T-cell (primary cell): Measurements from ENCODE around the gene PXDN. TPM values are rescaled to one million over a fixed set of nuclear protein-coding genes. Genes with fewer than 3 reads are reported as not detected.

ENCODE experiments used
- ATAC-seq, 4 experiments: fragments of 200-7000 bp in 3 of 4; fragments of 150-1000 bp in 1 of 4; cut with Tn5 transposase; replicated peaks in 1 of 4; 1 replicate in 3 of 4; 2 replicates in 1 of 4; pipeline ENCODE4 v1.10.0; 2021; ENCODE audit warnings: moderate library complexity in 3 of 4, mild to moderate bottlenecking in 2 of 4, moderate number of reproducible peaks in 1 of 4
- CTCF ChIA-PET, 2 donors: fragments of 300-600 bp; sonication (Branson Sonifier 250); formaldehyde crosslinking; loops; one replicate each; lab custom pipeline; 2022; ENCODE audit warnings: antibody characterized with exemption in 2 of 2; lab: Charles Lee
- POLR2A ChIA-PET, 2 donors: fragments of 300-600 bp; sonication (Branson Sonifier 250); formaldehyde crosslinking; loops; one replicate each; lab custom pipeline; 2022; ENCODE audit warnings: antibody characterized with exemption in 2 of 2; lab: Charles Lee
- DNase-seq, 35 experiments: peaks; one replicate each; pipeline versions ENCODE4 v3.0.0 to v3.0.0-alpha.2; 2013 to 2023
- H3K27ac ChIP-seq: one replicate; pipeline ENCODE4 v1.5.1; 2013; ENCODE audit warnings: low read length
- H3K27me3 ChIP-seq, 2 experiments: replicated peaks in 1 of 2; 1 replicate in 1 of 2; 2 replicates in 1 of 2; pipeline versions ENCODE4 v1.6.1 to v1.7.0; 2013; ENCODE audit warnings: low read length in 1 of 2, mixed read lengths in 1 of 2; ENCODE audit not compliant: control insufficient read depth in 2 of 2, insufficient read depth in 2 of 2; ENCODE audit errors: extremely low read depth in 1 of 2
- H3K36me3 ChIP-seq, 2 donors: 1 replicate in 1 of 2; 2 replicates in 1 of 2; pipeline versions ENCODE4 v1.6.1 to v1.7.0; 2013; ENCODE audit warnings: low read length in 1 of 2; ENCODE audit not compliant: control insufficient read depth in 2 of 2, insufficient read depth in 1 of 2; ENCODE audit errors: extremely low read depth in 1 of 2
- H3K4me1 ChIP-seq, 2 experiments: 1 replicate in 1 of 2; 2 replicates in 1 of 2; pipeline versions ENCODE4 v1.6.1 to v1.7.0; 2013; ENCODE audit warnings: low read length in 2 of 2, mixed read lengths in 1 of 2; ENCODE audit not compliant: insufficient read depth in 2 of 2, control insufficient read depth in 1 of 2; ENCODE audit errors: extremely low read depth in 1 of 2
- H3K4me3 ChIP-seq, 2 donors: 1 replicate in 1 of 2; 2 replicates in 1 of 2; pipeline versions ENCODE4 v1.5.1 to v1.7.0; 2013; ENCODE audit warnings: mild to moderate bottlenecking in 2 of 2, low read length in 1 of 2, moderate library complexity in 1 of 2; ENCODE audit not compliant: control insufficient read depth in 1 of 2; ENCODE audit errors: extremely low read depth in 1 of 2
- H3K9me3 ChIP-seq: 2 replicates; pipeline ENCODE4 v1.7.0; 2013
- H3K27ac Mint-ChIP-seq, 2 donors: one replicate each; pipeline ENCODE4 v1.8.0; 2020 to 2021; ENCODE audit warnings: mild to moderate bottlenecking in 2 of 2, mixed read lengths in 2 of 2
- H3K27me3 Mint-ChIP-seq, 2 donors: one replicate each; pipeline ENCODE4 v1.8.0; 2021 to 2022; ENCODE audit warnings: mixed read lengths in 2 of 2
- H3K36me3 Mint-ChIP-seq: one replicate; pipeline ENCODE4 v1.8.0; 2021; ENCODE audit warnings: mixed read lengths
- H3K4me1 Mint-ChIP-seq, 3 donors: one replicate each; pipeline ENCODE4 v1.8.0; 2020 to 2022; ENCODE audit warnings: mixed read lengths in 3 of 3, mild to moderate bottlenecking in 1 of 3
- H3K4me3 Mint-ChIP-seq, 3 donors: one replicate each; pipeline ENCODE4 v1.8.0; 2020 to 2022; ENCODE audit warnings: mild to moderate bottlenecking in 3 of 3, mixed read lengths in 3 of 3, moderate library complexity in 3 of 3
- H3K9me3 Mint-ChIP-seq, 3 donors: one replicate each; pipeline ENCODE4 v1.8.0; 2020 to 2022; ENCODE audit warnings: mixed read lengths in 3 of 3
- WGBS: methylation state at CpG from one replicate; pipeline ENCODE4 v1.1.5; 2013; ENCODE audit warnings: missing lambda C conversion rate; ENCODE audit not compliant: insufficient coverage; 5-methylcytosine and 5-hydroxymethylcytosine counted together
- total RNA-seq, 35 experiments: library from RNA in 6 of 35; stranded (reverse) in 6 of 35; fragments of 120-200 nt in 1 of 35; gene quantifications; one replicate each; pipeline versions ENCODE4 v1.2.1 to v1.2.4 and lab custom pipeline; 2013 to 2026

Gene PXDN, protein sequence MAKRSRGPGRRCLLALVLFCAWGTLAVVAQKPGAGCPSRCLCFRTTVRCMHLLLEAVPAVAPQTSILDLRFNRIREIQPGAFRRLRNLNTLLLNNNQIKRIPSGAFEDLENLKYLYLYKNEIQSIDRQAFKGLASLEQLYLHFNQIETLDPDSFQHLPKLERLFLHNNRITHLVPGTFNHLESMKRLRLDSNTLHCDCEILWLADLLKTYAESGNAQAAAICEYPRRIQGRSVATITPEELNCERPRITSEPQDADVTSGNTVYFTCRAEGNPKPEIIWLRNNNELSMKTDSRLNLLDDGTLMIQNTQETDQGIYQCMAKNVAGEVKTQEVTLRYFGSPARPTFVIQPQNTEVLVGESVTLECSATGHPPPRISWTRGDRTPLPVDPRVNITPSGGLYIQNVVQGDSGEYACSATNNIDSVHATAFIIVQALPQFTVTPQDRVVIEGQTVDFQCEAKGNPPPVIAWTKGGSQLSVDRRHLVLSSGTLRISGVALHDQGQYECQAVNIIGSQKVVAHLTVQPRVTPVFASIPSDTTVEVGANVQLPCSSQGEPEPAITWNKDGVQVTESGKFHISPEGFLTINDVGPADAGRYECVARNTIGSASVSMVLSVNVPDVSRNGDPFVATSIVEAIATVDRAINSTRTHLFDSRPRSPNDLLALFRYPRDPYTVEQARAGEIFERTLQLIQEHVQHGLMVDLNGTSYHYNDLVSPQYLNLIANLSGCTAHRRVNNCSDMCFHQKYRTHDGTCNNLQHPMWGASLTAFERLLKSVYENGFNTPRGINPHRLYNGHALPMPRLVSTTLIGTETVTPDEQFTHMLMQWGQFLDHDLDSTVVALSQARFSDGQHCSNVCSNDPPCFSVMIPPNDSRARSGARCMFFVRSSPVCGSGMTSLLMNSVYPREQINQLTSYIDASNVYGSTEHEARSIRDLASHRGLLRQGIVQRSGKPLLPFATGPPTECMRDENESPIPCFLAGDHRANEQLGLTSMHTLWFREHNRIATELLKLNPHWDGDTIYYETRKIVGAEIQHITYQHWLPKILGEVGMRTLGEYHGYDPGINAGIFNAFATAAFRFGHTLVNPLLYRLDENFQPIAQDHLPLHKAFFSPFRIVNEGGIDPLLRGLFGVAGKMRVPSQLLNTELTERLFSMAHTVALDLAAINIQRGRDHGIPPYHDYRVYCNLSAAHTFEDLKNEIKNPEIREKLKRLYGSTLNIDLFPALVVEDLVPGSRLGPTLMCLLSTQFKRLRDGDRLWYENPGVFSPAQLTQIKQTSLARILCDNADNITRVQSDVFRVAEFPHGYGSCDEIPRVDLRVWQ (N-terminal part only)
- total RNA-seq (1 to 10 TPM in 3 of 5 donors, under 1 TPM in 2; 0.21 to 5.4 (median 1.3) TPM), total RNA-seq (lab: John Stamatoyannopoulos, UW) (0.04 to 8.1 (median 2.0) reads per million in 29 experiments)
- 0.18 TPM for total RNA-seq (2013)

- H3K4me1 Mint-ChIP-seq: peaks cover 0 to 14% (median 11%) of the 10 kb centered on the region in 3 donors
- no peaks in the 10 kb centered on the region for H3K9me3 Mint-ChIP-seq
- H3K36me3 Mint-ChIP-seq: no peaks in the 10 kb centered on the region
- no peaks in the 10 kb centered on the region for H3K36me3 ChIP-seq
- ChIA-PET CTCF (no interaction called here), POLR2A (no interaction called here)
- H3K27ac Mint-ChIP-seq: no peak within 1 kb of the TSS
- no peak within 1 kb of the TSS for H3K4me3 ChIP-seq
- H3K4me3 Mint-ChIP-seq: peak within 1 kb of the TSS; percentile 24 to 70 (median 70)
- no peak for DNase-seq
- H3K27me3 Mint-ChIP-seq: peaks cover 34 to 63% of the 10 kb centered on the region in 2 donors
- peak in 1 of 4 experiments; percentile 20 for ATAC-seq
- peaks cover 0 to 5% of the 10 kb centered on the region in 2 experiments for H3K4me1 ChIP-seq
- H3K27ac ChIP-seq: no peak within 1 kb of the TSS
- H3K9me3 ChIP-seq: no peaks in the 10 kb centered on the region
- peaks cover 0 to 49% of the 10 kb centered on the region in 2 experiments for H3K27me3 ChIP-seq
- 3% methylated on average over 60 of the region's 71 CpGs for WGBS
Measured at GRCh38 chr2:1744446-1745170, at the start of gene PXDN. TSS of gene PXDN (minus strand) at chr2:1744515. CDS start at chr2:1744455, 60 bp downstream.

DNA sequence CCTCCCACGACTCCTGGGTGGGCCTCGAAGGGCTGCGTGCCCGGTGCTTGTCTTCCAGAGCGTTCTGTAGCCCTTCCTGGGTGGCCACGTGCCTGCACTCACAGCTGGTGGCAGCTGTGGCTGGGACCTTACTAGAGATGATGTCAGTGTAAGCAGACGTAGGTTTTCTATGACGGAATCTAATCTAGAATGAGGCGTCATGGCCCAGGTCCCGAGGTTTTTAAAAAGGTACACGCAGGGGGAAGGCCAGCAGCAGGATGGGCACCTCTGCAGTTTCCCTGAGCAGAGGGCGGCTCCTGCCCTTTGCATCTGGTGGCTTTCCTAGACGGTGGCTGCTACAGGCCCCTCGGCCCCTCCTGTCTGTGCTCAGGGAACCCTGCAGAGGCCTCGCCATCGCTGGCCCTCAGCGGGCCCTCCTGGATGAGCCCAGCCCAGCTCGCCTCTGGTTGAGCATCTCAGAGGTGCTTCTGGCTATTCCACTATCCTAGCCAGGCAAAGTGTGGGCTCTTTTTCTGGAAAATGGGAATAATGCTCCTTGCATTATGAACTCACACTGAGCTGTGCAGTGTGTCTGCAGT, 49.6 kb upstream of the PXDN start:
- Histone ChIP-seq H3K9me3 (no peaks in the 10 kb centered on the region), H3K4me3 (no peak overlapping the region), H3K27ac (no peak overlapping the region), H3K27me3 (peaks cover 0 to 3% of the 10 kb centered on the region in 2 experiments), H3K4me1 (no peaks in the 10 kb centered on the region), H3K36me3 (no peaks in the 10 kb centered on the region)
- DNase-seq (no peak), ATAC-seq (no peak)
- H3K9me3 Mint-ChIP-seq: no peaks in the 10 kb centered on the region
- H3K36me3 Mint-ChIP-seq: no peaks in the 10 kb centered on the region
- H3K4me1 Mint-ChIP-seq: peaks cover 5 to 25% (median 9%) of the 10 kb centered on the region in 3 donors
- ChIA-PET CTCF (no interaction called here), POLR2A (no interaction called here)
- H3K27ac Mint-ChIP-seq: peak overlapping the region in 1 of 2 donors; percentile 82
- WGBS: 85% methylated on average over 12 of the region's 18 CpGs
- H3K27me3 Mint-ChIP-seq: peaks cover 0 to 11% of the 10 kb centered on the region in 2 donors
- no peak overlapping the region for H3K4me3 Mint-ChIP-seq

GRCh38 chr2:1793001-1793867, 48.9 kb upstream of the PXDN start:
- no peaks in the 10 kb centered on the region for H3K36me3 Mint-ChIP-seq
- H3K9me3 Mint-ChIP-seq: no peaks in the 10 kb centered on the region
- peaks cover 0 to 8% of the 10 kb centered on the region in 2 donors for H3K27me3 Mint-ChIP-seq
- ChIA-PET CTCF (no interaction called here), POLR2A (no interaction called here)
- Histone ChIP-seq H3K9me3 (no peaks in the 10 kb centered on the region), H3K36me3 (no peaks in the 10 kb centered on the region), H3K27me3 (peaks cover 0 to 6% of the 10 kb centered on the region in 2 experiments), H3K27ac (no peak overlapping the region), H3K4me1 (no peaks in the 10 kb centered on the region), H3K4me3 (no peak overlapping the region)
- ATAC-seq (no peak), DNase-seq (no peak)
- 79% methylated on average over 17 of the region's 23 CpGs for WGBS
- H3K4me3 Mint-ChIP-seq: no peak overlapping the region
- peaks cover 2 to 18% (median 2%) of the 10 kb centered on the region in 3 donors for H3K4me1 Mint-ChIP-seq
- peak overlapping the region in 1 of 2 donors; percentile 60 for H3K27ac Mint-ChIP-seq

DNA sequence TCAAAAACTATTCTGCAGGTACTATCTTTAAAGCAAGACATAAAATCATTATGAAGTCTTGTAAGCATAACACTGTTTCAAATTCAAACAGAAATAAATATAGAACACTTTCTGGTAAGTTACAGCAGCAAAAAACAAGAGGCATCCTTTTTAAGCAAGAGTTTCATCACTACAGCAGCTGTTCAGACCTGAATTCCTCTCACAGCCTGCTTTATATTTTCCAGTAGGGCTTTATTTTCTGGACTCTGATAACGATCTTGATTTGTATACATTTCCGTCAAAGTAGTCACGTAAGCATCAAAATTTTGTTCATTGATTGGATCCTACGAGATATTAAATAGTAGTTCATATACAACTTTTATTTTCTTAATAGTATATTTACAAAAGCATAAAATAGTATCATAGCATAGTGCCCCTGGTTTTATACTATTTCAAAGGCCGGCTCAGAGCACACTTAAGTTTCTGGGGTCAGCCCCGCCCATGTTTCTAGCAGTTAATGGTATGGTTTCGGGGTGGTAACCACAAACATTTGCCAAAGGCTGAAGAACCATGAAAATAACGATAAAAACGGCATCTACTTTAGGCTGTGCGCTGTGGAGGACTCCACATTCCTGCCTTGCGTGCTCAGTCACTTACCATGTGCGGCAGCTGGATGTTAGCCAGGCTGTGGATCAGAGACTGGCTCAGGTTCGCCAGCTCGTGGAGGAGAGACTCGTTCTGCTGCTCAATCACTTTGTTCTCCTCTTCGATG, 47.5 kb upstream of the PXDN start:
- peaks cover 4 to 6% of the 10 kb centered on the region in 2 donors for H3K27me3 Mint-ChIP-seq
- H3K4me1 Mint-ChIP-seq: peaks cover 0 to 14% (median 0%) of the 10 kb centered on the region in 3 donors
- ATAC-seq (no peak), DNase-seq (no peak)
- H3K27me3 ChIP-seq: peaks cover 0 to 7% of the 10 kb centered on the region in 2 experiments
- no peak overlapping the region for H3K4me3 Mint-ChIP-seq
- H3K9me3 ChIP-seq: no peaks in the 10 kb centered on the region
- CTCF ChIA-PET: no interaction called here
- H3K4me3 ChIP-seq: no peak overlapping the region
- H3K27ac Mint-ChIP-seq: peak overlapping the region in 1 of 2 donors; percentile 68
- H3K9me3 Mint-ChIP-seq: no peaks in the 10 kb centered on the region
- H3K27ac ChIP-seq: no peak overlapping the region
- H3K36me3 ChIP-seq: no peaks in the 10 kb centered on the region
- POLR2A ChIA-PET: no interaction called here
- WGBS: 82% methylated on average over 11 of the region's 16 CpGs
- no peaks in the 10 kb centered on the region for H3K36me3 Mint-ChIP-seq
- no peaks in the 10 kb centered on the region for H3K4me1 ChIP-seq
